Retinal pigment epithelial cell (primary cell): Measurements from ENCODE around the gene GOLGA1.
A peak's percentile ranks its signal among the peaks of the same experiment; 100 is the strongest.

Source experiments
- DNase-seq: peaks from one replicate; pipeline ENCODE4 v3.0.0-alpha.2; 2010; ENCODE audit warnings: low read depth
- H3K4me3 ChIP-seq: 2 replicates; pipeline ENCODE4 v1.5.1; 2011; ENCODE audit warnings: mild to moderate bottlenecking, low read length, control low read depth, moderate library complexity
- CTCF ChIP-seq: conservative IDR thresholded peaks from 2 replicates; pipeline ENCODE4 v1.5.1; 2011; ENCODE audit warnings: low read depth, low read length, control low read depth, inconsistent platforms

GOLGA1 gene

DNA sequence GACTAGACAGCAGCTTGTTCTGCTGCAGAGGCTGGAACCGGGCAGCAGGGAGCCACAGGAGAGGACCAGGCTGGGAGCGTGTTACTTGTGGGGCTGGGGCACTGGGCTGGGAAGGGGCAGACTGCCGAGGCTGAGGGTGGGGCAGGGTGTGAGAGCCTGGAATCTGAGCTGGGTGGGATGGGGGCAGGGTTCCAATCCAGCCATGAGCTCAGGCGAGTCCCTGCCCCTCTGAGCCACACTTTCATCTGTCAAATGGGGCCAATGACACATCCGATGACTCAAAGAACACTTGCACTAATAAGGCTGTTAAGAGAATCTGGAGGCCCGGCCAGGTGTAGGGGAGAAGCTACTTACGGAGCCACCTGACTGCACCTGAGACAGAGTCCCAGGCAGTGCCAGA is 106.3 kb downstream of the GOLGA1 start:
- H3K4me3 ChIP-seq, result no peak overlapping the region
- peak; percentile 58 for DNase-seq
- no peak for TF ChIP-seq CTCF

DNA sequence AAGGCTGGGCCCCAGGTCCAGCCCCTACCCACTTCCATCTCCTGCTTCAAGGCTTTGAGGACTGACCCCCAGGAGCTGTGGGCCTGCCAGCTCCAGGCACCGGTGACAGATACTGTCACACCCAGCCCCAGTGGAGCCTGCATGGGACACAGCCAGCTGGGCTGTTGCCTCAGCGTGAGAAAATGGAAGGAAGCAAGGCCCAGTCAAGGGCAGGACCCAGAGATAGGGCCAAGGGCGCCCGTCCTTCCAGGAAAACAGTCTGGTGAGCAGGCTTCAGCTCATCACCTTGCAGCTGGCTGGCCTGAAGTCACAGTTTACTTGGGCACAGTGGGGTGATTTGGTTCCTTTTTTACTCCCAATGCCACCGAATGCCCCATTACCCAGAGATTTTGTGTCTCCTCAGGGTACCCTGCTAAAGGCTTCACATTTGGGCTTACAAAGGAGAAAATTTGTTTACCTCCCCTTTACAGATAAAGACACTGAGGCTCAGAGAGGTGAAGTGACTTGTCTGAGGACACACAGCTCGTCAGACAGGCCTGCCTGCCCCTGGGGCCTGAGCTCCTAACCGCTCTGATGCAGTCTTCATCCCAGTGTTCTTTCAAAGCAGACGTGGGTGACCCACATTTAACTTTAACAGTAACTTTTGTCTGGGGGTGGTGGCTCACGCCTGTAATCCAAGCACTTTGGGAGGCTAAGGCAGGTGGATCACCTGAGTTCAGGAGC is 109.1 kb downstream of the GOLGA1 start:
- TF ChIP-seq CTCF, result no peak
- no peak overlapping the region for H3K4me3 ChIP-seq
- no peak for DNase-seq

GRCh38 chr9:124830593-124830992 is 110.3 kb downstream of the GOLGA1 start:
- no peak overlapping the region for H3K4me3 ChIP-seq
- no peak for TF ChIP-seq CTCF
- DNase-seq, result no peak

GRCh38 chr9:124829334-124829669 is 111.6 kb downstream of the GOLGA1 start:
- H3K4me3 ChIP-seq, result no peak overlapping the region
- DNase-seq, result no peak
- TF ChIP-seq CTCF, result no peak

- no peak overlapping the region for H3K4me3 ChIP-seq
- TF ChIP-seq CTCF, result no peak
- no peak for DNase-seq
Measured at GRCh38 chr9:124828489-124829333, 112.2 kb downstream of the GOLGA1 start.
